Brain microvascular endothelial cell (primary cell): ENCODE measurements around the gene VAX1.

Experiments
- DNase-seq: peaks from one replicate; pipeline ENCODE4 v3.0.0-alpha.2; 2020
- H3K27ac ChIP-seq: fragments of 250-450 bp; sonication (Bioruptor Pico); 2 replicates; pipeline ENCODE4 v1.5.1; 2020; ENCODE audit warnings: mild to moderate bottlenecking, moderate library complexity
- H3K27me3 ChIP-seq: fragments of 250-450 bp; sonication (Bioruptor Pico); replicated peaks from 2 replicates; pipeline ENCODE4 v1.5.1; 2020; ENCODE audit warnings: mild to moderate bottlenecking
- H3K36me3 ChIP-seq: fragments of 250-450 bp; sonication (Bioruptor Pico); replicated peaks from 2 replicates; pipeline ENCODE4 v1.5.1; 2020; ENCODE audit warnings: mild to moderate bottlenecking
- H3K4me3 ChIP-seq: 2 replicates; pipeline ENCODE4 v1.5.1; 2011; ENCODE audit warnings: low read depth, mild to moderate bottlenecking, control low read depth, low read length, moderate library complexity
- in situ Hi-C: cut with HindIII; loops from 2 replicates; pipeline ENCODE4 v1.10.0; 2017; ENCODE audit warnings: low sequenced_read_pairs, low pct_ligation_motif_present
- TF ChIP-seq, protein P1 (sequence below): IDR thresholded peaks from 2 replicates; pipeline ENCODE4 v1.5.1; 2011; ENCODE audit warnings: low read depth, mild to moderate bottlenecking, moderate library complexity, low read length, control low read depth, inconsistent platforms; ENCODE audit errors: missing control alignments

Gene VAX1

DNA sequence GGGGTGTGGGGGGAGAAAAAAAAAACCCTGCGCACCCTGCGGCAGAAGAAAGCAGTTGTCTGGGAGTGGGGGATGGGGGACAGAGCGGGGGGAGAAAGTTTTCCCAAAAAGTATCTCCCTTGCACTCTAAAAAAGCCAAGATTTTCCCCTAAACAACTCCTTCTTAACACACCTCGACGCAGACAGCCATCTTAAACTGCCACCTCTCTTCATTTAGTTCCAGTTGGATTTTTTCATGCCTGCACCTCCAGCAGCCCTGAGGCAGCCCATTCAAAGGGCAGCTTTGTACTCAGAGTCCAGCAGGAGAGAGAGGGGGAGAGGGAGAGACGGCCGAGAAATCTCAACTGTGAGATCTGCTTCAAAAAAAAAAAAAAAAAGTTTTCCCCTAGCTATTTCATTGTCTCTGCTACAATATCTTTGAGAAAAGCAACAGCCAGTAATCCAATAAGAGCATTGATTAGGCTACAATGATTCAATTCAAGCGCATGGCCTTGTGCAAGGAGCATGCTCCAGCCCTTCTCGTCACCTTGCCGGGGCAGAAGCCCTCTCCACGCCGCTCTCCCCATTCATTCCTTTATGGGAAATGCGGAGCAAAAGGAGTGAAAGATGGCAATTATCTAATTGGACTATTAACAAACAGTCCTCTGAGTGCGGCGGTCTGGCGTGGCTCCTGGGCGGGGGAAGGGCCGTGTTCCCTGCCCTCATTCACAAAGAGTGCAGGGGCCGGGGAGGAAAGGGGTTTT is 939 bp upstream of the VAX1 start:
- Histone ChIP-seq H3K27me3 (peaks cover 66% of the 10 kb centered on the region), H3K27ac (no peak overlapping the region), H3K4me3 (no peak overlapping the region), H3K36me3 (no peaks in the 10 kb centered on the region)
- in situ Hi-C loops: no loop called here
- no peak for DNase-seq
- TF ChIP-seq, protein P1, sequence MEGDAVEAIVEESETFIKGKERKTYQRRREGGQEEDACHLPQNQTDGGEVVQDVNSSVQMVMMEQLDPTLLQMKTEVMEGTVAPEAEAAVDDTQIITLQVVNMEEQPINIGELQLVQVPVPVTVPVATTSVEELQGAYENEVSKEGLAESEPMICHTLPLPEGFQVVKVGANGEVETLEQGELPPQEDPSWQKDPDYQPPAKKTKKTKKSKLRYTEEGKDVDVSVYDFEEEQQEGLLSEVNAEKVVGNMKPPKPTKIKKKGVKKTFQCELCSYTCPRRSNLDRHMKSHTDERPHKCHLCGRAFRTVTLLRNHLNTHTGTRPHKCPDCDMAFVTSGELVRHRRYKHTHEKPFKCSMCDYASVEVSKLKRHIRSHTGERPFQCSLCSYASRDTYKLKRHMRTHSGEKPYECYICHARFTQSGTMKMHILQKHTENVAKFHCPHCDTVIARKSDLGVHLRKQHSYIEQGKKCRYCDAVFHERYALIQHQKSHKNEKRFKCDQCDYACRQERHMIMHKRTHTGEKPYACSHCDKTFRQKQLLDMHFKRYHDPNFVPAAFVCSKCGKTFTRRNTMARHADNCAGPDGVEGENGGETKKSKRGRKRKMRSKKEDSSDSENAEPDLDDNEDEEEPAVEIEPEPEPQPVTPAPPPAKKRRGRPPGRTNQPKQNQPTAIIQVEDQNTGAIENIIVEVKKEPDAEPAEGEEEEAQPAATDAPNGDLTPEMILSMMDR: no peak

DNA sequence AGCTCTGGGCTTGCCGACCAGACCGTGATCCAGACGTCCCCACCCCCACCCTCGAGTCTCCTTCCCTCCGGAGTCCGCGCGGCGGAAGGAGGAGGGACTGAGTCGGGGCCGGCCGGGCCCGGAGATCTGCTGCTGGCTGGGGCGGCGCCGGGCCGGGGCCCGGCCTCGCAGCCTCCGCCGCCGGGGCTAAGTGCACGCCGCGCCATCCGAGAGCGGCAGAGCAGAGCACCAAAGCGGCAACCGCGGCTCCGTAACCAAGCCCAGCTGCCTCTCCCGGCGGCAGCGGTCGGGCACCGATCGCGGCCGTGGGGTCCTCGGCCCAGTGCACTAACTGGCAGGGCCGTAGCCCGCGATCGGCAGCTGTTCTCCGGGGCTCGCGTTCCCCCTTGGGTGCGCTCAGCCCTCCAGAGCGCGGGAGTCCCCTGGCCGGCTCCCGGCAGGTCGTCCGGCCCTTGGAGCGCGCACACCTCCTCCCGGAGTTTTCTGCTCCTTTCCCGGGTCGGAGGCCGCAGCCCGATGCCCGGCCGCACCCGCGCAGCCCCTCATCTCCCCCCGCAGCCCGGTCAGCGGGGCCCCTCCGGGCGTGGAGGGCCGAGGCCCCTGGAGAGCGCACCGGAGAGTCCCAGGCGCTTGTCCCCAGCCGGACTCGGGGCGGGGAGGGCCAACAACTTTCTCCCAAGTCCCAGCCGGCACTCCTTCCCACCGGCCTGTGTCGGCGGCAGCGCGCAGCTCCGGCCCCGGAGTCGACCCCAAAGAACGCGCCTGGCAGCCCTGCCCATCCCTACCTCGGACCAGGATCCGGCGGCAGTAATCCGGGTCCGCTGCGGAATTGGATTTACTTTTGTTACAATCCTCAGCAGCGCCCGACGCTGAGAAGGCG is 799 bp downstream of the VAX1 start:
- Histone ChIP-seq H3K27me3 (peaks cover 81% of the 10 kb centered on the region), H3K27ac (no peak overlapping the region), H3K4me3 (peak overlapping the region; percentile 30), H3K36me3 (no peaks in the 10 kb centered on the region)
- TF ChIP-seq, protein P1: no peak
- in situ Hi-C loops: no loop called here
- DNase-seq: no peak

GRCh38 chr10:117136391-117136975 is 1.6 kb downstream of the VAX1 start:
- TF ChIP-seq, protein P1: no peak
- H3K27ac ChIP-seq: no peak overlapping the region
- no peak overlapping the region for H3K4me3 ChIP-seq
- H3K27me3 ChIP-seq: peaks cover 80% of the 10 kb centered on the region
- in situ Hi-C loops: no loop called here
- H3K36me3 ChIP-seq: no peaks in the 10 kb centered on the region
- no peak for DNase-seq

DNA sequence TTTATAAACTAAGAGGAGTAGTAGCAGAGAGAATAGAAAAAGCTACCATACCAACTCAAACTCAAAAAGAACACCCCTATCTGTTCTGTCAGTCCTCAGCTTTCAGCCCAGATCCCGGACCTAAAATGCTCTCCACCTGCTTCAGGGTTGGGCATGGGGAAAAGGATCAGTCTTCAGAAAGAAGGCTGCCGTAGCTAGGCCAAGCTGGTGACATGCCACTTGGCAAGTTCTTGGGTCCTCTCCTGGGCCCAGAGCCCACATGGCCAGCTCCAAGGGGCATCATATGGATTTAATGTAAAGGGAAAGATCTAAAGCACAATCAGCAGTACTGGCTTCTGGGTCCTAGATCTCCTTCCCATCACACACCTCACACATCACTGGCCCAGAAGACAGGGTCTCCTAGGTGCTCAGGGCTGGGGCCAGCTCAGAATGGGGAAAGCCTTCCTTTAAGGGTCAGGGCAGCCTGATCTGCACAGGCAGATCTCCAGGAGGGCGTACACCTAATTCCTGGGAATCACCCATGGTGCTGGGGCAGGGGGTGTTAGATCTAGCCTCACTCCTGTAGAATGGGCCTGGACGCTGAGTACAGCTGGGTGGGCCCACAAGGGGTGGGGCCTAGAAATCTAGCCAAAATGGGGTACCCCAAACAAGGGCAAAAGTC is 2.5 kb downstream of the VAX1 start:
- H3K27me3 ChIP-seq: peaks cover 82% of the 10 kb centered on the region
- in situ Hi-C loops: no loop called here
- H3K36me3 ChIP-seq: no peaks in the 10 kb centered on the region
- no peak overlapping the region for H3K27ac ChIP-seq
- TF ChIP-seq, protein P1: no peak
- no peak for DNase-seq
- H3K4me3 ChIP-seq: no peak overlapping the region

DNA sequence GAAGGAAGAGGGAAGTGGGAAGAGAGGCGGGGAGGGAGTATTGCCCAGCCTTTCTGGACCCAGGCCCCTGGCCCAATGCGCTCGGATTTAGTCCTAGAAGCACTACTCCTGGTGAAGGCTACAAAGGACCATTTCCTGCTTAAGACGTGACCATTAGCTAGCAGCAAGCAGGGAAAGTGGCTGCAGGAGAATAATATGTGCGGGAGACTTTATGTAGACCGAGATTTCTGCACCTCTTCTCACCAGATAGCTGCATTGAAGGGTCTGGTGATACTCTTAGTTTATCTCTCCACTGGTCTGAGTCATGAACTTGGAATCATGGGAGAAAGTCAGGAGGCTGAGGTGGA is 3.1 kb downstream of the VAX1 start:
- Histone ChIP-seq H3K27me3 (peaks cover 82% of the 10 kb centered on the region), H3K36me3 (no peaks in the 10 kb centered on the region), H3K4me3 (no peak overlapping the region), H3K27ac (no peak overlapping the region)
- no peak for DNase-seq
- in situ Hi-C loops: no loop called here
- TF ChIP-seq, protein P1: no peak
